NT2/D1 (cell line): ENCODE measurements around the gene EID2B.

Experiments used
- DNase-seq: peaks from one replicate; pipeline ENCODE4 v3.0.0-alpha.2; 2011; ENCODE audit warnings: low read depth, low spot score
- H3K27me3 ChIP-seq: 2 replicates; pipeline ENCODE4 v1.6.0; 2011; ENCODE audit warnings: mild to moderate bottlenecking; ENCODE audit not compliant: insufficient read length, insufficient read depth
- H3K36me3 ChIP-seq: 2 replicates; pipeline ENCODE4 v1.6.1; 2011; ENCODE audit warnings: mild to moderate bottlenecking, low read length, mixed read lengths; ENCODE audit not compliant: insufficient read depth, insufficient read length
- H3K4me1 ChIP-seq: 2 replicates; pipeline ENCODE4 v1.5.1; 2011; ENCODE audit not compliant: insufficient read depth, insufficient read length
- H3K4me3 ChIP-seq: 2 replicates; pipeline ENCODE4 v1.5.1; 2011; ENCODE audit warnings: low read depth; ENCODE audit not compliant: insufficient read length
- H3K9ac ChIP-seq: 2 replicates; pipeline ENCODE4 v1.6.0; 2011; ENCODE audit warnings: low read depth; ENCODE audit not compliant: insufficient read length
- H3K9me3 ChIP-seq: 2 replicates; pipeline ENCODE4 v1.5.1; 2011; ENCODE audit warnings: mild to moderate bottlenecking, low read length; ENCODE audit not compliant: insufficient read depth
- SUZ12 ChIP-seq: IDR thresholded peaks from 2 replicates; pipeline ENCODE4 v1.6.1; 2011; ENCODE audit not compliant: insufficient read length, insufficient read depth; ENCODE audit errors: extremely low read depth
- YY1 ChIP-seq: IDR thresholded peaks from 2 replicates; pipeline ENCODE4 v1.6.1; 2011; ENCODE audit not compliant: insufficient read length, insufficient read depth
- ZNF274 ChIP-seq: IDR thresholded peaks from 2 replicates; pipeline ENCODE4 v1.6.1; 2011; ENCODE audit warnings: mild to moderate bottlenecking, low read depth, low read length

The EID2B gene

DNA sequence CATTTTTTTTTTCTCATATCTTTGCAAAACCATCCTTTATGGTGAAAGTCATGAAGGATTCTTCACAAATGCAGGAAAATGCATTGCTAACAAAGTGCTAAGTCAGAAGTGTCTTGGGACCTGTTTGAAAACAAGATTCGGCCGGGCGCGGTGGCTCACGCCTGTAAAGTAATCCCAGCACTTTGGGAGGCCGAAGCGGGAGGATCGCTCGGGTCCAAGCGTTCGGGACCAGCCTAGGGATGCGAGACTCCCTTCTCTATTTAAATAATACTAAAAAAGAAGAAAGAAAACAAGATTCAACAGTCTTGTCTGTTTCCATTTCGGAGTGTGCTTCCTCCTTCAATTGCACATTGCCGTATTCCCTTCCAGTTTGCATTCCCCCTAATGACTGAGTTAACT is 819 bp downstream of the EID2B start:
- peak overlapping the region; percentile 79 for H3K9ac ChIP-seq
- H3K4me3 ChIP-seq = peak overlapping the region; percentile 79
- DNase-seq = no peak
- H3K27me3 ChIP-seq = no peaks in the 10 kb centered on the region
- peaks cover 5% of the 10 kb centered on the region; the same call in 1 of the 2 replicates for H3K9me3 ChIP-seq
- TF ChIP-seq ZNF274 = no peak
- H3K4me1 ChIP-seq = no peaks in the 10 kb centered on the region
- H3K36me3 ChIP-seq = peaks cover 6% of the 10 kb centered on the region

DNA sequence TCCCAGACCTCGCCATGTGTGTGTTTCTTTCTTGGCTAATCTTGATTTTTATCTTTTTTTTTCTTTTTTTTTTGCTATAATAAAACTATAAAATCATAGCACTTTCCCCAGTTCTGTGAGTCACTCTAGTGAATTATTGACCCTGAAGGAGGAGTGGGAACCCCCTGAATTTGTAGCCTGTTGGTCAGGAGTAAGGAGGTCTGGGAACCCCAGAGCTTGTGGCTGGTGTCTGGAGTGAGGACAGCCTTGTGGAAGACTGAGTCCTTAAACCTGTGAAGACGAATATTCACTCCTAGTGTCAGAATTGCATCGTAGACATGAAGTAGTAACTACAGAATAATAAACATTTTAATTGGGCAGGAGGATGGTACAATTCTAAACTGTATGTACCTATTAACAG is 7.4 kb downstream of the EID2B start:
- Histone ChIP-seq H3K9me3 (no peaks in the 10 kb centered on the region), H3K4me1 (no peaks in the 10 kb centered on the region), H3K4me3 (no peak overlapping the region), H3K9ac (no peak overlapping the region), H3K36me3 (no peaks in the 10 kb centered on the region), H3K27me3 (no peaks in the 10 kb centered on the region)
- no peak for TF ChIP-seq ZNF274
- no peak for TF ChIP-seq SUZ12
- TF ChIP-seq YY1 = no peak
- DNase-seq = no peak

DNA sequence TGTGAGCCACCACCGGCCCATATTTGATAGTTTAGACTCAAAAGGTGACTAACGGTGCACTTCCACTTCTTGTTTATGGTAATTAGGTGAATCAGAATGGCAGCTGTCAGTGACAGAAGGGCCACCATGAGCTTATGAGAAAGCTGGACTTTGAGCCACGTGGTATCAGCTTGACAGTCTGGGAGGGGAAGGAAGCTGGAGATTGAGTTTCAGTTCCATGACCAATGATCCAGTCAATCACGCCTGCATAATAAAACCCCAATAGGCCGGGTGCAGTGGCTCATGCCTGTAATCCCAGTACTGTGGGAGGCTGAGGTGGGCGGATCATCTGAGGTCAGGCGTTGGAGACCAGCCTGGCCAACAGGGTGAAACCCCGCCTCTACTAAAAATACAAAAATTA is 8.2 kb downstream of the EID2B start:
- TF ChIP-seq SUZ12 = no peak
- no peak for TF ChIP-seq YY1
- TF ChIP-seq ZNF274 = no peak
- no peak overlapping the region for H3K9ac ChIP-seq
- H3K9me3 ChIP-seq = no peaks in the 10 kb centered on the region
- no peaks in the 10 kb centered on the region for H3K27me3 ChIP-seq
- H3K4me3 ChIP-seq = no peak overlapping the region
- no peaks in the 10 kb centered on the region for H3K36me3 ChIP-seq
- DNase-seq = no peak
- H3K4me1 ChIP-seq = no peaks in the 10 kb centered on the region

DNA sequence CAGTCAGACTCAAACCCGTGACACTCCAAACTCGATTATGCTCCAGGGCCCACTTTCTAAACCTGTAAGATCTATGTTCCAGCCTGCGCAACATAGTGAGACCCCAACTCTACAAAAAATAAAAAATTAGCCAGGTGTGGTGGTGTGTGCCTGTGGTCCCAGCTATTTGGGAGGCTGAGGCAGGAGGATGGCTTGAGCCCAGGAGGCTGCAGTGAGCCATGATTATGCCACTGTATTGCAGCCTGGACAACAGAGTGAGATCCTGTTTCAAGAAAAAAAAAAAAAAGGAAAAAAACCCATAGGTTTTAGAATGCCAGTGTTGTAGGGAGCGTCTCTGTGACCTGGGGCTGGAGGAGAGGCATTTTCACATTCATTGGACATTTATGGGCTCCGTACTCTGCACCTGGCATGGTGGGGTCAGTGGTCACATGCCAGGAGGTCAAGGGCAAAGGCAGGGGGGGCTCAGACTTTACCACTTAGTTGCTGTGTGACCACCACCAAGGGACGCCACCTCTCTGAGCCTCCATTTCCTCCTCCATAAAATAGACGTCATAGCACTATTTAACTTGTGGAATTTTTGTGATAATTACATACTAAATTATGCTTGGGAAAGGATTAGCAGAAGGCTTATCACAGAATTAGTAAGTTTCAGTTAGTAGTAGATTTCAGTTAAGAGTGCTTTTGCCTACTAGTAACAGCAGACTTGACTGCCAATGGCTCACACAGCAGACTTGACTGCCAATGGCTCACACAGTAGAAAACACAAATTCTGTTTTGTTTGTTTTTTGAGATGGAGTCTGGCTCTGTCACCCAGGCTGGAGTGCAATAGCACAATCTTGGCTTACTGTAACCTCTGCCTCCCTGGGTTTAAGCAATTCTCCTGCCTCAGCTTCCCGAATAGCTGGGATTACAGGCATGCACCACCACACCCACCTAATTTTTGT is 11.8 kb downstream of the EID2B start:
- no peak for DNase-seq
- Histone ChIP-seq H3K36me3 (no peaks in the 10 kb centered on the region), H3K4me1 (no peaks in the 10 kb centered on the region), H3K9me3 (no peaks in the 10 kb centered on the region), H3K27me3 (peaks cover 6% of the 10 kb centered on the region), H3K9ac (no peak overlapping the region), H3K4me3 (no peak overlapping the region)
- TF ChIP-seq SUZ12 (no peak), YY1 (no peak), ZNF274 (no peak)

GRCh38 chr19:39518975-39519374 is 13.7 kb downstream of the EID2B start:
- Histone ChIP-seq H3K4me1 (no peaks in the 10 kb centered on the region), H3K9me3 (no peaks in the 10 kb centered on the region), H3K27me3 (peaks cover 22% of the 10 kb centered on the region), H3K9ac (peak overlapping the region; percentile 61), H3K36me3 (no peaks in the 10 kb centered on the region), H3K4me3 (peak overlapping the region; percentile 23)
- DNase-seq = no peak
- no peak for TF ChIP-seq ZNF274
- no peak for TF ChIP-seq YY1
- no peak for TF ChIP-seq SUZ12

DNA sequence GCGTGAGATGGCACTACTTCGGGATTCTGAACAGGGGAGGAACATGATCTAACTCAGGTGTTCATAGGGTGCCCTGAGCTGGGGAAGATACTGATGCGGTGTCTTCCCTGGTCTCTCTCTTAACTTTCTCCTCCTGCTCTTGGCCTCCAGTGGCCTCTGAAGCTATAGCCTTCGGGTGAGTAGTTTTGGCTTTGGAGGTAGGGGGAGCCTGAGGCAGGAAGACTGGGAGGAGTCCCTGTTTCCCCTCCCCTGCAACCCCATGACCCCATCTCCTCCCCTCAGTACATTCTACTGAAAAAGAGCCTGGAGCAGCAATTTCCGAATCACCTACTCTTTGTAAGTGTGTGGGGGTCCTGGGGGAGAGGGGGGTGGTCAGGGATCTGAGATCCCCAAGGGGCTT is 14.2 kb downstream of the EID2B start:
- H3K36me3 ChIP-seq = no peaks in the 10 kb centered on the region
- peaks cover 23% of the 10 kb centered on the region for H3K27me3 ChIP-seq
- H3K9me3 ChIP-seq = no peaks in the 10 kb centered on the region
- peak overlapping the region; percentile 61 for H3K9ac ChIP-seq
- DNase-seq = no peak
- H3K4me3 ChIP-seq = peak overlapping the region; percentile 23
- no peaks in the 10 kb centered on the region for H3K4me1 ChIP-seq
- no peak for TF ChIP-seq SUZ12
- no peak for TF ChIP-seq YY1
- no peak for TF ChIP-seq ZNF274

GRCh38 chr19:39517432-39517831 is 15.2 kb downstream of the EID2B start:
- Histone ChIP-seq H3K27me3 (peaks cover 28% of the 10 kb centered on the region), H3K9me3 (no peaks in the 10 kb centered on the region), H3K4me3 (no peak overlapping the region), H3K4me1 (no peaks in the 10 kb centered on the region), H3K9ac (no peak overlapping the region), H3K36me3 (no peaks in the 10 kb centered on the region)
- no peak for DNase-seq
- TF ChIP-seq ZNF274 = no peak
